NCI-H2029 (cell line): ENCODE data around the gene ZNF407.

Experiments used
- DNase-seq: peaks from one replicate; lab custom pipeline; 2025; lab: John Stamatoyannopoulos, UW

Gene ZNF407

DNA sequence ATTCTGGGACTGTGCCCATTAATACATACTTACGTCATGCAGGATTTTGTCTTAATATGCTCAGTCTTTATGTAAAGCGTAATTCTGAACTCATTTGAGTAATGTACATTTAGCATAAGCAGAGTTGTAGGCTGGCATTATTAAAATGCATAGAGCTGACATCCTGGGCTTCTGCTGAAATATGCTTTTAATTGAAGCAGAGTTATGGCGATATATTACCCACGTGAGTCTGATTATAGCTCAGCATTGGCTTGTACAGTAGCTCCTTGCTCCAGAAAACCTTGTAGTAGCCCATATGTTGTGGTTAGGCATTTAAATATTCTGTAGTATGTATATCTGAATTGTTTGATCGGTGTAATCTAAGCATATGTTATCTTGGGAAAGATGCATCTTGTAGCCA is 377.3 kb downstream of the ZNF407 start:
- no peak for DNase-seq

DNA sequence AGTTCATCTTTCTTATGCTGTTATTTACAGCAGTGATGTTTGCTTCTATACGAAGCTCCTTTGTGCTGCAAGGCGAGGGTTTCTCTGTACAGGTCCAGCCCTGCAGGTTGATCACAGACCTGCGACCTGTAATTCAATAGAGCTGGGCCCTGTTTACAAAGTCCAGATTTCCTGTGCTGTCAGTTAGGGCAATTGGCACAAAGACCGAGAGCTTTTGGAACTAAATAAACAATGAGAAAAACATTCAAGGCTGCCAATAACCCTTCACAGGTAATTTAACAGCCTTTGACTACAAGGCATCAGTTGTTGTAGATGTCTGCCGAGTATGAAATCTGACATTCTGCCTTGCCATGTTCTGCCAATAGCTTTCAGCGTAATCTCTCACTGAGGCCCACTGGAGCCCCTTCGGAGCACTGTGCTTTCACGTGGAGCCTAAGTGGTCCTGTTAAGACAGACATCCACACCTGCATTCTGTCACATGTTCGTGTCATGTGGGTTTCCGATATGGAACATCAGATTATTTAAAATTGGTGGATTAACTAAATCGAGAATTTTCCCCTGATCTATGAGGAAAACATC is 378.8 kb downstream of the ZNF407 start:
- peak; percentile 53 for DNase-seq

DNA sequence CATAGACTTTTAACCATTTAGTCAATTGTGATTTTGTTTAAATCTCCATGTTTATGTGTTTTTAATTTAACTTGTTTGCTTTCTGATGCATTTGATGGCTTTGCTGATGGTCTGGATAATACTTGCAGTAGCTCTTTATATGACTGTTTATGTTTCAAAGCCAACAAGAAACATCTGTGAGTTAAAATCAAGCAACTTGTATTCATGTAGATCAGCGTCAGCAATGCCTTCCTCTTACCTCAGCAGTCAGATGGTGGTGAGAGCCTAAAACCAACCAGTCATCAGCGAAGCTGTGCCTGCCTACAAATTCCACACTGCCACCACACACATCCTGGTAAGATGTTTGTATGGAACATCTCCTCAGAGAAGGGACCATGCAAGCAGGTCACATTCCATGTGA is 379.4 kb downstream of the ZNF407 start:
- no peak for DNase-seq

DNA sequence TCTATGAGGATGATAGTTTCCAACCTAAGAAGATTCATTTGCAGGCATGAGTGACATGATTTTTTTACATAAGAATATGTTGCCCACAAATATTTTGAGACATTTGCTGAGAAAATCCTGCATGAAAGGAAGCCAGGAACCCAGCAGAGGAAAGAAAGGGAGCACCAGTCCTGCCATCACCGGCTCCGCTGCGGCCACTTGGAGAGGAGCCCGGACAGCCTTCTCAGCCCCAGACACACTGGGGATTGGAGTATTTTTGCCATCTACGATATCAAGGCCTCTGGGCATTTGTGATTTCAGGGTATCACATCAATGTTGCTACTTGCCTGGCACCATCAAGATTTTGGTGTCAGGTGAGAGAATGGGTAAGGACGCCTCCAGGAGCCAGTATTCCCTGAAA is 383.0 kb downstream of the ZNF407 start:
- no peak for DNase-seq

DNA sequence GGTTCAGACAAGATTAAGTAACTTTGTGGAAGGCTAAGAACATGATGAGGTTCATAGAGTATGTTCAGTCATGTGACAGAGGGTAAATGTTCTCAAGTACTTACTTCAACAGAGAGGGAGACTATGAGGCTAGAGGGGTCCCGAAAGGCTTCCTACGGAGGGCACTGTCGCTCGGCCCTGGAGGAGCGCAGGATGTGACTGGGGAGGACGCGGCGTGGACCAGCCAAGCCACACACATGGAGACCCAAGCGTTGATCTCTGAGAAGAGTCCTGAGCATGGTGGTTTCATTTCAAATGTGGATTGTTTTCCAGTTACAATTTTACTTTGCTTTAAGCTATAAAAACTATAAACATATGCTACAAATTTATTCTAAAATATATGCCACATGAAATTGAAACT is 383.8 kb downstream of the ZNF407 start:
- no peak for DNase-seq

DNA sequence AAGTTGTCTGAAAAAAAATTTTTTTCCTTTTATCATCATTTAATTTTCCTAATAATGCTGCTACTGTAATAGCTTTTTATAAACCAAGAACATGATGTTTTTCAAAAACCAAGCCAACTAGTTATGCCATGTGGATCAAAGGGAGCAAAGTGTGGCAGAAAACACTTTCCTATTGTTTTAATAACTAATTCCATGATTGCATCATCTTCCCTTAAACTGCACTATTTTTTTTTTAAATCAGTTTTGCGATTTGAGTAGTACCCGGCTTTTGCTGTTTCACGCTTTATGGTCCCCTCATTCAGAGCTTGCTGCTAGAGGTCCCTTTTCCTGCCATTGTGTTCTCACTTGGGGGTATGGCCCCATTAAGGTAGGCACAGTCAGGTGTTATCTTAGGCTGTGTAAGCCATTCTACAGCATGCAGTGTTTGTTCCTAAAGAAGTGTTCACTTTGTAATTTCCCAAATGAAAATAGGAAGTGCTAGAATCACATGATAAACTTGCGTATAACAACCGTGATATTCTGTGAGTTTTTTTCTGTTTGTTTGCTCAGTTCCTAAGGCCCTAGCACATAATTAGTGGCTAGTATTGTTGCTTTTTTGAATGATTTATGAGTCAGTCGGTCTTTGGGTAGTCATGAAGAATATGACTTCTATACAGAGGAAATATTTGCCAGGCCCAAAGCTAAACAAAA is 385.4 kb downstream of the ZNF407 start:
- no peak for DNase-seq

DNA sequence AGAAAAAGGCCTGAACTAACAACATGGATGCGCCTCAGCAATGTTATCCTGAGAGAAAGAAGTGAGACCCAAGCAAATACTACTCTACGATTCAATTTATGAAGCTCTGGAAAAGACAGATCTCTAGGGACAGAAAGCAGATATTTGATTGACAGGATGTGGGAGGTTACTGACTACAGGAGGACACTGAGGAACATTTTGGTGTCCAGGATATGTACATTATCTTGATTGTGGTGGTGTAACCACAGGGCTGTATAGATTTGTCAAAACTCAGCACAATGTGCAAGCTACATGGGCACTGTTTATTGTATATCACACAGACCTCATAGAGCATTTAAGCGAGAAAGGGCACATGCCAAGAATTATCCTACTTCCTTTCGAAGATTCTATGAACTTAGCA is 391.5 kb downstream of the ZNF407 start:
- DNase-seq: no peak

DNA sequence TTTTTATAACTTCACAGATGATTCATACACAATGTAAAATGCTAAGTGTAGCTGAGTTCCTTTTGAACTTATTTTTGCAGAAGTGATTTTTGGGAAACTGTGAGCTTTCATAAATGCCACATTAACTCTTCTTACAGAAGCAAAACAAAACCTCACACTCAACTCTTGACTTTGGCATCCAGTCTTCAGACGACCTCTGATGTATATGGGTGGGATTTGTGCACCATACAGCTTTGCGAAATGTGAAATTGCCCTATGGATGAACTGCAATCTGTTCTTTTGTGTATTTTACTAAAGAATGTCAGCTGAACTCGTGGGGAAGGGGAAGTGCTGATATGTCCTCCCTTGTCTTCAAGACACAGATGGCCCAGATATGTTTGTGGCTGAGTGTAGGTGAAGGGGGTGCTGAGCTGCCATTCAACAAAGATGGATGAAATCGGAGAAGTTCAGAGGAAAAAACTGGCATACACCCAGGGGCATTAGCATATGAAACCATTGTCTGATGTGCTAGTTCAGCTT is 393.0 kb downstream of the ZNF407 start:
- no peak for DNase-seq

DNA sequence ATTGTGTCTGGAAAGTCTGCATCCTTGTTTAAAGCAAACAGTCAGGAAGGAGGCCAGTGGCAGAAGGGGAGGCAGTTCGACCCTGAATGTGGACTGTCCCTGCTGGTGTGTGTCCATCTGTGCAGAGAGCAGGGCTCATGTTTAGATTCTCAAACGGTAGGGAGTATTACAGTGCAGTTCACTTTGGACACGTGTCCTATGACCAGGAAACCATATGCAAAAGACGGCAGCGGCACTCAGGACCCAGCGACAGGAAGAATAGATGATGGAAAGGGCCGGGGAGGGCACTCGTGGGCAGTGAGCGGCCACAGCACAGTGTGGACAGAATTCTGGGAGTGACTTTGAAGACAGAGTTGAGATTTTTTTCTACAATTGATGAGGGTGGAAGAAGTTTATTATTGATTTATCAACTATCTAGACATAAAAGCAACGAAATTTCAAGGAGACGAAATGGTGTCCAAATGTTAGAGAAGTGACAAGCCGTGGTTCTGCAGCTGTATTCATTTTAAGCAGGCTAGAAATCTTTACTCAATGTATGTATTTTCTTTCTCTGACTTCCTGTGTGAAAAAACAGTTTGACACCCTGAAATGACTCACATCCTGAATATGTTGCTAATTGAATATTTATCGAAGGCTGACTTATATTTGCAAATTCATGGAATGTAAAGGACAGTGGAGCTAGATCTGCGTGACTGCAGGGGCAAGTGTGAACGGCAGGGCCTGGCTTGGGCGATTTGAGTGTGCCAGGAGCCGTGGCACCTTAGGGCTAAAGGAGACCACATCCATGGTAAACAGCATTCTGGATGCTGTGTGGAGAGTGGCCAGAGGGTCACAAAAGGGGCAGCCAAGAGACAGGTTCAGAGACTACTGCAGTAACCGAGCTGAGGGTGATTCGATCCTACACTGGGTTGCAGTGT is 397.1 kb downstream of the ZNF407 start:
- no peak for DNase-seq

DNA sequence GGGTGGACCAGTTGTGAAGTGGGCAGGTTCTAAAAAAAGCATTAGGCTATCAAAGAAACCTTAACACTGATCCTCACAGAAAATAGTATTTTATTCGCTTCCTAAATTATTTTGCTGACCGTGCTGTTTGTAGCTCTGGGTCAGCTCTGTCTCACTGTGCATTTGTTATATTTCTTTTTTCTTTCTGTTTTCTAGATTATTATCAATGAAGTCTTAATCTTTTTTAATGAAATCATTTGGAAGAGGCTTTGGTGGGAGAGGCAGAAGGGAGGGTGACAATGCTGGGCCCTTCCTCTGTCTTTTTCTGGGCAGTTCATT is 397.7 kb downstream of the ZNF407 start:
- DNase-seq: no peak

DNA sequence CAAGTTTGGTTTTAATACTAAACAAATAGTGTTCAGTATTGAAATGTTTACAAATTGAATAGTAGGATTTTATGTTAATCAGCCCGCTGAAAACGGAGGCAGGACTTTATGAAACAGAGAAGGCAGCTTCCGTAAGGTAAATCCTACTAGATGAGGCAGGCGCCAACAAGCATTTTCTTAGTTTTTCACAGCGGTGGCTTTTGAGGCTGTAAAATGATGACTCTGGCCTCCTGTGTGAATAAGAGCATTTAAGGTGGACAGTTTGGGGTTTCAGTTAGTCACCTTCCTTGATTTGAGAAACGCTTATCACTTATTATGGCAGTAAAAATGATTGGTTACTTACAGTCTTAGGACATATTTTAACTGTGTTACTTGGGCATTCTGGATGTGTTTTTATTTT is 398.4 kb downstream of the ZNF407 start:
- no peak for DNase-seq

DNA sequence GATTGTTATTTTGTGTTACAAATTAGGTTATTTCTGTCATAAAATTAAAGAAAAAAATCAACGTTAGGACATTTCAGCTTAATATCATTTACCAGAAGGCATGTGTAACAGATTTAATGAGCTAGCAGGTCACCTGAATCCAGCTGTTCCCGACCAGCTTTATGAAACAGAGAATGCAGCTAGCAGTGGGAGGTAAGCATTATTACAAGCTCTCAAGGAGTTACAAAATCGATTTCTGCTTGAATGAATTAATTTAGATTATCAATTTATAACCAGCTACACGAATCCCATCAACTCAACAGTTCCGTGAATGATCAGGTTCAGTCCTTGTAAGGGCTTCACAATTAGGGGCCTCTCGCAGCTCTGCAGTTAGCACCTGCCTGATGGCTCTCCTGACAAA is 399.3 kb downstream of the ZNF407 start:
- DNase-seq: no peak

DNA sequence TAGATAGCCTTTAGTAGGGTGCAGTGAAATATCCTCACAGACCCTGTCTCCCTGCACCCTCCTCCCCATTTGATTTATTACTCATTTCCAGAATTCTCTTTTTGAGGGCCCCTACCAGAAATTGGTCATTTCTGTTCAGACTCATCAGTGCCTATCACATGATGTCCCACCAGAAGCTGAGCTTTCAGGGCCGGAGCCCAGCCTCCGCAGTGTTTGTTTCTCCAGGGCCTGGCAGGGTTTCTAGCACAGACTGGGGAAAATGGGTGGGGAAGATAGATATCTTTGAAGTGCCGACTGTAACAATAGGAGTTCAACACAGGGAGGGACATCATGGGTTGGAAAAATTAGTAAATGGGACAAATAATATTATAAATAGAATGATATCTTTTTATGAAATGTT is 403.2 kb downstream of the ZNF407 start:
- no peak for DNase-seq

DNA sequence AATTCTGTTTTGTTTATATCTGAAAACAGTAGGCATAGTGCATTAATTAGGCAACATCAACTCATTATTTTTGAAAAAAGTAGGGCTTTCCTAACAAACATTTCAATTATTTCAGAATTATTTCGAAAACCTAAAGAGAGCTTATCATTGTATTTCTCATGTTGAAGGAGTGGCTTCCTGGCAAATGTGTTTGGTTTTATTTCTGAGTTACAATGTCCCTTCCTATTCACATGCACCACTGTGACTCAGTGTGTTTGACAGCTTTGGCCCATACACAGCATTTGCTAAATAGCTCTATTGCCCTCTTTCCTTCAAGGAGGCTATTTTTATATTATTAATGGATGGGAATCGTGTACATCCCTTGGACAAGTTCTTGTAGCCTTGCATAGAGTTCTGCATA is 405.4 kb downstream of the ZNF407 start:
- no peak for DNase-seq

DNA sequence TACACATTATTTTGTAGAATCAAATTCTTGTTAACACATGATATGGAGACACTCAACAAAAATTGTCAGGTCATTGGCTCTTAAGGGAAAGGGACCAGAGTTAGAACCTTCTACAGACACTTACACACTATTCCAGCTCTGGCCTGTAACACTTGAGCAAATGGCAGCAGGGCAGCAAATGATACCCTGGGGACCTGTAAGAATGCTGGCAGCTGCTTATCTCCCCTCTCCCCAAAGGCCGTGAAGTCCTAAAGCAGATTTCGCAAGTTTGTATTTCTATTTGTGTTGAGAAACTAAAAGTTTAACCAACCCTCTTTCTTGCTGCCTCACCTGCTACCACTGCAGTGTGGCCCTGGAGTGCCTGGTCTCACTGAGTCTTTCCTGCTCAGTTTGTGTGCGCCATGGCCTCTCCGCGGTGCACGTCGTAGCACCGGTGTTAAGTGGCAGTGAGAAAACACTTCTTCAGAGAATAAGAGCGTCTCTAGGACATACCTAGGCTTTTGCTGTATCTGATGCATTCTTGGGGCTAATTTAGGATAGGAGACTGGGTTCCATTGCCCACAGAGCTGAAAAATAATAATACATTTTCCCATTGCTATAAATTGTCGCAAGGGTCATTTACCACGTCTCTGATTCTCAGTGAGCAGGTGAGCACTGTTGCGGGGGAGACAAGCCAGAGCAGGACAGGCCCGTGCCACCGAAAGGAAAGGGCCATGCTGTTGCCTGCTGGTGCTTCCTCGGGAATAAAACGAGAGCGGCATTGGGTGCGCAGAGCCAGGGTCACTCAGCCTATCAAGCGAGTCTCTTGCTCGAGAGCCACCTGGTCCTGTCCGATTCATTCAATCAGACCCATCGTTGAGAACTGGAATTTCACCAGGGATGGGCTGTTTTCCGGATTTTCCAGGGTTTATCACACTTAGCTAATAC is 406.4 kb downstream of the ZNF407 start:
- no peak for DNase-seq

DNA sequence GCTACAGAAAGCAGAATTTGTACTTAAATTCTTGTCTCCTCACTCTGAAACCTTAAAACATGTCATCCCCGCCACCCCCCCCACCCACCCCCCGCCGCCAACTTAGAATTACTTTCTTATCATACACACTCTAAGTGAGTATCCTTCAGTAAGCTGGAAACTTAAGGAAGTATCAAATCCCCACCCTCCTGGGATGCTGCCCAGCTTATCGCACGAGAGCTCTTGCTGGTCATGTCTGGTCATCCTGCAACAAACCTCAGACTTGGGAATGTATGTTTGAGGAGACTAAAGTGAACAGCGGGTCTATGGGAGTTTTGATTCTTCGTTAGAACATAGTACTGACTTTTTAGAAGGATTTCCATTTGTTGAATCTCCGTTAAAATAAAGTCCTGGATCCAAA is 408.0 kb downstream of the ZNF407 start:
- DNase-seq: no peak

DNA sequence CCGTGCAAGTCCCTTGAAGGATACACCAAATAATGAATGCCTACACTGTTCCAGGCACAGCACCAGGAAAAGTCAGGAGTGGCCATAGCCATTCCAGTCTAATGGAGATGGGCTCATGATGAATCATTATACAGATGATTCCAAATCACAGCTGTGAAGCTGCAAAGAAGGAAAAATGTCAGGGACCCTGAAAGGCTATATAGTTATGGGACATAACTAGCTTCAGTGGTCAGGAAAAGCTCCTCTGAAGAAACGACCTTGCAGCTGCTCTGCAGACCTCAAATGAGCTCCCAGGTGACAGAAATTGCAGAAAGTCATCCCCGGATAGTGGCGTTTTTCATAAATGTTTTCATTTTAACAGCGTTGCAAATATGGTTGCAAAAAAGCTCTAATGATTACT is 410.5 kb downstream of the ZNF407 start:
- no peak for DNase-seq

DNA sequence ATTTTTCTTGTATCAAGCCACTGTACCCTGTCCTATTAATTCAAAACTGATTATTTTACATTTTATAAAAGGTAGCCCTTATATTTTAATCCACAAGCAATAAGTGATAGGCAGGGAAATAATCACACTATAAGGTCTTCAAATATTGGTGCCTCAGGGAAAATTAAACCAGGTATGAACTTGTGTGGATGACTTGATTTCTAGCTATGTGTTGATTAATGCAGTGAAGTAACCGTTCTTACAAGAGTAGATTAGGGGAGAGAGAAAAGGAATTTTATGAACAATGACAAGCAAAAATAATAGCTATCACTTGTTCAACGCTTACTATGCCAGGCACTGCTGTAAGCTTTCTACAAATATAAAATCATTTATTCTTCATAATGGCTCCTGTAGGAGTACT is 411.6 kb downstream of the ZNF407 start:
- no peak for DNase-seq

DNA sequence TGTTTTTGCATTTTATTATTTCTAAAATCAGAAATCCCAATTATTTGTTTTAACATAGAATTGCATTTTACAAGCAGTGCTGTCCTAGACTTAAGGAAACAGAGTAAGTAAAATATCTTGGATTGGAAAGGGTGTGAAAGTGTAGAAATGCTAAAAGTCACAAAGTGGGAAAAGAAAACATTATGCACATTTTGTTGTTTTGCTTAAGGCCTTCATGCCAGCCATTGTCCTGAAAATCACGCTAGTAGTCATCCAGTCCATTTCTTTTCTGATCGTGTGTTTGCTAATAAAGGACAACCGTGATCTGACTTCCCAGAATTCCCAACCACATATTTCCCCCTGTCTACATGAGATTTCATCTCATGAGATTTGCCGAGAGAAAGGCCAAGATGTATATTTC is 412.2 kb downstream of the ZNF407 start:
- no peak for DNase-seq

DNA sequence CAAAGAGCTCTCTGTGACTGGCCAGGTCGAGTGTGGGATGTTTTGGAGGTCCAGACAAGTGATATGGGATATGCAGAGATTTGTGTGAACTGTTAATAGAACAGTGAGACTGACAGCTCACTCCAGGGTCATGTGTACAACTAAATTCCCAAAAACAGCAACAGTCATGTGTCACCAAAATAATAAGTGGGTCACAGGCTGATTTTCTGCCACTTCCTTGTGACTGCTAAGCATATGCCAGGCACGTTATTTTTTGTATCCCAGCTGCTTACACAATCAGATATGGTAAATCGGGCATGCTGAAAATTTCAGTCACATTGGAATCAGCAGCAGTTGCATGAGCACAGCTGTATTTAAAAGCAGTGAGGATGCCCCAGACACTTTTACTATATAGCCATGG is 412.6 kb downstream of the ZNF407 start:
- no peak for DNase-seq

DNA sequence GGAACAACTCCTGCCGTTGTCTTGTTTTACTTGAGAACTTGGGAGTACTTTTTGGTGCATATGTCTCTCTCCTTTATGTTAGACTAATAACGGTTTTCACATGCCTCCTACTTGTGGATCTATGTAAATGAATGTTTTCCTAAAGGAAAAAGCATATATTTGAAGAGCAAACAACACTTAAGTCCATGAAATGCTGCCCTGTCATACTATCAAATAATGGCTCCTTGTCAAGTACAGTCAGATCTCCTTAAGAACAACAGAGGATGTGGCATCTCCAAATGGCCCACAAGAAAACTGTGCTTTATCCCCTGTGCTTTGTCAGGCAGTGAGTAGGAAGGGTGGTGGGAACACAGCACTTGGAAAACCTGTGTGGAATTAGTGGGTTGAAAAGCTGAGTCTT is 413.0 kb downstream of the ZNF407 start:
- no peak for DNase-seq
